ENCODE results near the gene MPO. TPM values are rescaled to one million over a fixed set of nuclear protein-coding genes. Genes with fewer than 3 reads are reported as not detected.

MPO gene
- total and polyA plus RNA-seq, 9 of the 15 experiments (the other 6 are each of a cell fraction or from before 2014, with no cell fraction given), result 0.04 to 0.47 (median 0.39) TPM; not detected in 6

- in situ Hi-C loops (cut with MboI), result no loop called here
- intact Hi-C loops (cut with micrococcal nuclease), result no loop called here
- Histone ChIP-seq H3K9ac (ENCODE audit: insufficient read depth in 1 of 2, low read depth in 2 of 2, low read length in 2 of 2) (no peak overlapping the region), H3K9me3 (replicated peaks; ENCODE audit: control insufficient read depth, insufficient read depth, low read depth, low read length) (no peaks in the 10 kb centered on the region), H3K79me2 (ENCODE audit: control insufficient read depth, insufficient read depth, low read length) (no peaks in the 10 kb centered on the region), H3K4me1 (replicated peaks in 1 of 2; ENCODE audit: control insufficient read depth in 2 of 2, insufficient read depth in 2 of 2, low read length in 2 of 2) (no peaks in the 10 kb centered on the region), H3K27me3 (ENCODE audit: control insufficient read depth in 2 of 2, insufficient read depth in 2 of 2, low read length in 2 of 2) (peaks cover 38 to 66% of the 10 kb centered on the region in 2 experiments), H4K20me1 (replicated peaks; ENCODE audit: control insufficient read depth, insufficient read depth, low read length) (peaks cover 1% of the 10 kb centered on the region; the same call in 1 of the 2 replicates), H3K9me1 (ENCODE audit: control insufficient read depth, insufficient read depth, low read length) (no peaks in the 10 kb centered on the region), H2AFZ (ENCODE audit: low read depth, low read length) (no peak overlapping the region), H3K27ac (ENCODE audit: extremely low read depth, low read depth, low read length) (no peak overlapping the region), H3K4me2 (ENCODE audit: insufficient read depth, low read length) (no peak overlapping the region), H3K36me3 (ENCODE audit: control insufficient read depth, insufficient read depth, low read length) (no peaks in the 10 kb centered on the region), H3K4me3 (no peak overlapping the region)
- TF ChIP-seq, protein P1, sequence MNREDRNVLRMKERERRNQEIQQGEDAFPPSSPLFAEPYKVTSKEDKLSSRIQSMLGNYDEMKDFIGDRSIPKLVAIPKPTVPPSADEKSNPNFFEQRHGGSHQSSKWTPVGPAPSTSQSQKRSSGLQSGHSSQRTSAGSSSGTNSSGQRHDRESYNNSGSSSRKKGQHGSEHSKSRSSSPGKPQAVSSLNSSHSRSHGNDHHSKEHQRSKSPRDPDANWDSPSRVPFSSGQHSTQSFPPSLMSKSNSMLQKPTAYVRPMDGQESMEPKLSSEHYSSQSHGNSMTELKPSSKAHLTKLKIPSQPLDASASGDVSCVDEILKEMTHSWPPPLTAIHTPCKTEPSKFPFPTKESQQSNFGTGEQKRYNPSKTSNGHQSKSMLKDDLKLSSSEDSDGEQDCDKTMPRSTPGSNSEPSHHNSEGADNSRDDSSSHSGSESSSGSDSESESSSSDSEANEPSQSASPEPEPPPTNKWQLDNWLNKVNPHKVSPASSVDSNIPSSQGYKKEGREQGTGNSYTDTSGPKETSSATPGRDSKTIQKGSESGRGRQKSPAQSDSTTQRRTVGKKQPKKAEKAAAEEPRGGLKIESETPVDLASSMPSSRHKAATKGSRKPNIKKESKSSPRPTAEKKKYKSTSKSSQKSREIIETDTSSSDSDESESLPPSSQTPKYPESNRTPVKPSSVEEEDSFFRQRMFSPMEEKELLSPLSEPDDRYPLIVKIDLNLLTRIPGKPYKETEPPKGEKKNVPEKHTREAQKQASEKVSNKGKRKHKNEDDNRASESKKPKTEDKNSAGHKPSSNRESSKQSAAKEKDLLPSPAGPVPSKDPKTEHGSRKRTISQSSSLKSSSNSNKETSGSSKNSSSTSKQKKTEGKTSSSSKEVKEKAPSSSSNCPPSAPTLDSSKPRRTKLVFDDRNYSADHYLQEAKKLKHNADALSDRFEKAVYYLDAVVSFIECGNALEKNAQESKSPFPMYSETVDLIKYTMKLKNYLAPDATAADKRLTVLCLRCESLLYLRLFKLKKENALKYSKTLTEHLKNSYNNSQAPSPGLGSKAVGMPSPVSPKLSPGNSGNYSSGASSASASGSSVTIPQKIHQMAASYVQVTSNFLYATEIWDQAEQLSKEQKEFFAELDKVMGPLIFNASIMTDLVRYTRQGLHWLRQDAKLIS (CRISPR knock-in tag; IDR thresholded peaks at IDR 0.05), result no peak
- TF ChIP-seq, protein P2, sequence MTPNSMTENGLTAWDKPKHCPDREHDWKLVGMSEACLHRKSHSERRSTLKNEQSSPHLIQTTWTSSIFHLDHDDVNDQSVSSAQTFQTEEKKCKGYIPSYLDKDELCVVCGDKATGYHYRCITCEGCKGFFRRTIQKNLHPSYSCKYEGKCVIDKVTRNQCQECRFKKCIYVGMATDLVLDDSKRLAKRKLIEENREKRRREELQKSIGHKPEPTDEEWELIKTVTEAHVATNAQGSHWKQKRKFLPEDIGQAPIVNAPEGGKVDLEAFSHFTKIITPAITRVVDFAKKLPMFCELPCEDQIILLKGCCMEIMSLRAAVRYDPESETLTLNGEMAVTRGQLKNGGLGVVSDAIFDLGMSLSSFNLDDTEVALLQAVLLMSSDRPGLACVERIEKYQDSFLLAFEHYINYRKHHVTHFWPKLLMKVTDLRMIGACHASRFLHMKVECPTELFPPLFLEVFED (CRISPR knock-in tag; conservative IDR thresholded peaks at IDR 0.05), result no peak
- TF ChIP-seq TEAD1 (CRISPR knock-in tag; IDR thresholded peaks at IDR 0.05), result no peak
- no peak for TF ChIP-seq ZNF143 (CRISPR knock-in tag; IDR thresholded peaks at IDR 0.05)
- no peak for TF ChIP-seq LEF1 (IDR thresholded peaks at IDR 0.05)
- TF ChIP-seq GTF2F1 (IDR thresholded peaks at IDR 0.05; ENCODE audit: low read depth, low read length), result no peak
- TF ChIP-seq GABPB2 (CRISPR knock-in tag; conservative IDR thresholded peaks at IDR 0.05), result no peak
- no peak for TF ChIP-seq GMEB1 (CRISPR knock-in tag; IDR thresholded peaks at IDR 0.05)
- no peak for TF ChIP-seq ILK (tag; IDR thresholded peaks at IDR 0.05; ENCODE audit: borderline replicate concordance, low read depth)
- no peak for TF ChIP-seq NR3C1 (CRISPR knock-in tag; IDR thresholded peaks at IDR 0.05)
- TF ChIP-seq CEBPG (CRISPR knock-in tag; IDR thresholded peaks at IDR 0.05), result no peak
- TF ChIP-seq CEBPG (tag; conservative IDR thresholded peaks at IDR 0.05 in 1 of 2, IDR thresholded peaks at IDR 0.05 in 1 of 2), result no peak
- no peak for TF ChIP-seq SRSF3 (IDR thresholded peaks at IDR 0.05; ENCODE audit: insufficient read depth, low read length)
- no peak for TF ChIP-seq LCOR (CRISPR knock-in tag; IDR thresholded peaks at IDR 0.05)
- no peak for TF ChIP-seq ZNF785 (CRISPR knock-in tag; IDR thresholded peaks at IDR 0.05)
- ATAC-seq (no peak), FAIRE-seq (no peak), DNase-seq (ENCODE audit: extremely low read depth in 1 of 4, low spot score in 3 of 4) (no peak)
- ChIA-PET CTCF (ENCODE audit: low intra/inter-chr PET ratio) (no interaction called here), POLR2A (interaction anchor here (0.8 to 1.4 kb wide), 2 partner anchors 14 to 253 kb away, joined by 5 to 6 read pairs; no protein-coding TSS in a partner anchor)
- BruUV-seq (replicated peaks), result no TSS peak
- 3% methylated on average over 4 of the region's 4 CpGs for WGBS (ENCODE audit: insufficient coverage, low coverage, missing lambda C conversion rate)
Measured at GRCh38 chr17:58265271-58265670, 15.5 kb downstream of the MPO start.
